WI38 (cell line): ENCODE results near the gene ZBTB44.
A peak's percentile ranks its signal among the peaks of the same experiment; 100 is the strongest.

Experiments used
- H3K4me3 ChIP-seq: 2 replicates; pipeline ENCODE4 v1.5.1; 2011; ENCODE audit warnings: low read depth, mild to moderate bottlenecking, control low read depth, low read length
- TF ChIP-seq, protein P1 (sequence below): IDR thresholded peaks from 2 replicates; pipeline ENCODE4 v1.5.1; 2012; ENCODE audit warnings: low read depth, mild to moderate bottlenecking, control low read depth, low read length

Gene ZBTB44

DNA sequence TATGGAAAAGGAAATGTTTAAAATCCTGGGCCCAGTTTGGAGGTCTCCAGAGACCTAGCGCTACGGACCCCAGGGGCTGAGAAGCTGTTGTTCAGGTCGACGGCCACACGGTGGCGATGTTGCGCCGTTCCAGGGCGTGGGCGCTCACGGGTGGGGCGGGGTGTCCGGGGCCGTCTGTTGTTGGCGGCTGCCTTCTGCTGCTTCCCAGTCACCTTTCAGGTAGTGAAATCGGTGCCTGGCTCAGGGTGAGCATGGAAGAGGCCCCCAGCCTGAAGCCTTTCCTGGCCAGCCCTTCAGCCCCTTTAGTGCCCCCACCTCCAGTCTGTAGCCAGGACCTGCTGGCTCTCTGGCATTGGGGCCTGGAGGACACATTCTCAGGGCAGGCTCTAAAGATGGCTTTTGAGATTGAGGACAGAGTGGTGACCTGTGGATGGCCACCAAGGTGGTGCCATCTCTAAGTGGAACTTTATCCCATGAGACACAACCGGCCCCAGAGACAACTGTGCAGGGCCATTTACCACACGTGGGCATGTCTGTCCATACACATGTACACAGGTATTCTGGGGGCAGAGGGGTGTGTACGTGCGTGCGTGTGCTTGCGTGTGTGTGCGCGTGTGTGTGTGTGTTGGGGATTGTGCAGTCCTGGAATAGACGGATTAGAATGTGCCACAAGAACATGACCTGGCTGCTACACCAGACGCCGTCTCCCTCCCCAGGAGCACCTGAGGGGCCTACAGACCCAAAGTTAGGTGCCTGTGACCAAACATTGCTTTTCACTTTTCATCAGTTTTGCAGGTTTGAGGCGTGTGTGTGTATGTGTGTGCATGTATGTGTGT, 101.4 kb downstream of the ZBTB44 start:
- TF ChIP-seq, protein P1, sequence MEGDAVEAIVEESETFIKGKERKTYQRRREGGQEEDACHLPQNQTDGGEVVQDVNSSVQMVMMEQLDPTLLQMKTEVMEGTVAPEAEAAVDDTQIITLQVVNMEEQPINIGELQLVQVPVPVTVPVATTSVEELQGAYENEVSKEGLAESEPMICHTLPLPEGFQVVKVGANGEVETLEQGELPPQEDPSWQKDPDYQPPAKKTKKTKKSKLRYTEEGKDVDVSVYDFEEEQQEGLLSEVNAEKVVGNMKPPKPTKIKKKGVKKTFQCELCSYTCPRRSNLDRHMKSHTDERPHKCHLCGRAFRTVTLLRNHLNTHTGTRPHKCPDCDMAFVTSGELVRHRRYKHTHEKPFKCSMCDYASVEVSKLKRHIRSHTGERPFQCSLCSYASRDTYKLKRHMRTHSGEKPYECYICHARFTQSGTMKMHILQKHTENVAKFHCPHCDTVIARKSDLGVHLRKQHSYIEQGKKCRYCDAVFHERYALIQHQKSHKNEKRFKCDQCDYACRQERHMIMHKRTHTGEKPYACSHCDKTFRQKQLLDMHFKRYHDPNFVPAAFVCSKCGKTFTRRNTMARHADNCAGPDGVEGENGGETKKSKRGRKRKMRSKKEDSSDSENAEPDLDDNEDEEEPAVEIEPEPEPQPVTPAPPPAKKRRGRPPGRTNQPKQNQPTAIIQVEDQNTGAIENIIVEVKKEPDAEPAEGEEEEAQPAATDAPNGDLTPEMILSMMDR, result peak; percentile 84
- H3K4me3 ChIP-seq, result no peak overlapping the region

- no peak overlapping the region for H3K4me3 ChIP-seq
- TF ChIP-seq, protein P1, result no peak
Measured at GRCh38 chr11:130212431-130212961, 102.2 kb downstream of the ZBTB44 start.

DNA sequence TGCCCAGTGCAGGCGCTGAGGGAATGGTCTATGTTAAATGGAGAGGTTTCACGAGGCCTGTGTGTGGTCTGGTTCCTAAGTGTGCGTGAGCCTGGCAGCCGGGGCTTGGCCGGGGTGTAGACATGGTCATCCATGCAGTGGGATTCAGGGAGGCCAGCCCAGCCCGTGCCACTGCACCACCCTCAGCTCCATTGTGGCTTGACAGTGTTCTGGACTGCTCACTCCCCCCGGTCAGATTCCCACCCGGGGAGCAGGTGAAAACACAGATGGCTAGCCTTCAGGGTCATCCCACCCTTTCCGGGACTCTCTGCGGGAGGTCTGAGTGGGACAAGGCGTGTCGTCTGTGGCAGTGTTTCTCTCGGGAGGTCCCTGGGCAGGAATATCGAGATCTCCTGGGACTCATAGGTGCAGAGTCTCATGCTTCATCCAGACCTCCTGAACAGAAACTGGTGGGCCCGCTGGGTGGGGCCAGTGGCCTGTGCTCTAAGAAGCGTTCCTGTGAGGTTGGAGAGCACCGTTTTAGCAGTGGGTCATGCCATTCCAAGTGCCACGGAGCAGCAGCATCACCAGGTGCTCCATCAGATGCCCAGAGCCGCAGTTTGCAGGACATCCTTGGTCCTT, 102.8 kb downstream of the ZBTB44 start:
- TF ChIP-seq, protein P1, result no peak
- no peak overlapping the region for H3K4me3 ChIP-seq

- no peak overlapping the region for H3K4me3 ChIP-seq
- TF ChIP-seq, protein P1, result no peak
Measured at GRCh38 chr11:130211144-130211543, 103.6 kb downstream of the ZBTB44 start.

- H3K4me3 ChIP-seq, result no peak overlapping the region
Measured at GRCh38 chr11:130209954-130210854, 104.5 kb downstream of the ZBTB44 start.

GRCh38 chr11:130209128-130209932, 105.4 kb downstream of the ZBTB44 start:
- no peak overlapping the region for H3K4me3 ChIP-seq
- TF ChIP-seq, protein P1, result no peak

More at GRCh38 chr11:130209954-130210854, 104.5 kb downstream of the ZBTB44 start:
- TF ChIP-seq, protein P1, result no peak
